PC-9 (cell line): Measurements from ENCODE around the gene MVB12B. TPM values are rescaled to one million over a fixed set of nuclear protein-coding genes. Genes with fewer than 3 reads are reported as not detected.

Source experiments
- BruUV-seq: library from RNA; stranded (reverse); fragments of 400-500 nt; replicated peaks from 2 replicates; lab custom pipeline; 2021; lab: Mats Ljungman, UMichigan
- CTCF ChIA-PET: fragments of 300-600 bp; sonication (Branson Sonifier 250); formaldehyde crosslinking; loops from one replicate; lab custom pipeline; 2022; ENCODE audit warnings: antibody characterized with exemption; lab: Charles Lee
- POLR2A ChIA-PET: fragments of 300-600 bp; sonication (Branson Sonifier 250); formaldehyde crosslinking; loops from one replicate; lab custom pipeline; 2022; ENCODE audit warnings: antibody characterized with exemption; ENCODE audit not compliant: unreplicated experiment; lab: Charles Lee
- DNase-seq, 2 experiments: peaks; one replicate each; pipeline versions ENCODE4 v3.0.0 to v3.0.0-alpha.2; 2015 to 2022; ENCODE audit warnings: mixed read lengths in 1 of 2
- H2AFZ ChIP-seq: fragments of 200-600 bp; sonication (generic); 2 replicates; pipeline ENCODE4 v1.8.1; 2017; ENCODE audit warnings: antibody characterized with exemption
- H3F3A ChIP-seq: fragments of 200-600 bp; sonication (generic); 2 replicates; pipeline ENCODE4 v1.8.1; 2017; ENCODE audit warnings: antibody characterized with exemption, mild to moderate bottlenecking, low read depth; ENCODE audit not compliant: insufficient read depth
- H3K27ac ChIP-seq: fragments of 200-600 bp; sonication (generic); 2 replicates; pipeline ENCODE4 v1.6.1; 2016; ENCODE audit warnings: mixed run types
- H3K27me3 ChIP-seq: fragments of 200-600 bp; sonication (generic); 2 replicates; pipeline ENCODE4 v1.6.1; 2016; ENCODE audit warnings: low read depth, mixed run types; ENCODE audit not compliant: insufficient read depth
- H3K36me3 ChIP-seq: fragments of 200-600 bp; sonication (generic); 2 replicates; pipeline ENCODE4 v1.6.1; 2016; ENCODE audit warnings: low read depth, mixed run types
- H3K4me1 ChIP-seq: fragments of 200-600 bp; sonication (generic); replicated peaks from 2 replicates; pipeline ENCODE4 v1.6.1; 2016; ENCODE audit warnings: mixed run types; ENCODE audit not compliant: insufficient read depth
- H3K4me2 ChIP-seq: fragments of 200-600 bp; sonication (generic); 2 replicates; pipeline ENCODE4 v1.6.1; 2017; ENCODE audit warnings: mixed run types
- H3K4me3 ChIP-seq: fragments of 200-600 bp; sonication (generic); 2 replicates; pipeline ENCODE4 v1.6.1; 2016; ENCODE audit warnings: mixed run types
- H3K79me2 ChIP-seq: fragments of 200-600 bp; sonication (generic); 2 replicates; pipeline ENCODE4 v1.6.1; 2017; ENCODE audit warnings: low read depth, mixed run types
- H3K9me2 ChIP-seq: fragments of 200-600 bp; sonication (generic); 2 replicates; pipeline ENCODE4 v1.8.1; 2017; ENCODE audit warnings: mild to moderate bottlenecking; ENCODE audit not compliant: insufficient read depth
- H3K9me3 ChIP-seq: fragments of 200-600 bp; sonication (generic); 2 replicates; pipeline ENCODE4 v1.8.1; 2016; ENCODE audit warnings: low read depth; ENCODE audit not compliant: insufficient read depth
- H4K20me1 ChIP-seq: fragments of 200-600 bp; sonication (generic); 2 replicates; pipeline ENCODE4 v1.8.1; 2017; ENCODE audit not compliant: insufficient read depth
- CTCF ChIP-seq: fragments of 200-600 bp; sonication (generic); conservative IDR thresholded peaks from 2 replicates; pipeline ENCODE4 v1.6.1; 2017; ENCODE audit warnings: mixed run types, antibody characterized with exemption, mild to moderate bottlenecking, moderate library complexity
- EZH2 ChIP-seq: fragments of 200-600 bp; sonication (generic); IDR thresholded peaks from 2 replicates; pipeline ENCODE4 v1.8.0; 2017; ENCODE audit warnings: antibody characterized with exemption, low read depth
- intact Hi-C: fragments of 100-400 bp; cut with micrococcal nuclease; formaldehyde crosslinking; loops from one replicate; pipeline ENCODE4 v1.10.0; 2022; ENCODE audit not compliant: unreplicated experiment
- total RNA-seq: library from RNA; stranded (reverse); gene quantifications from 2 replicates; pipeline ENCODE4 v1.2.3, GENCODE V29; 2021

Gene MVB12B
- total RNA-seq, 1 experiment from 2014 or later, result 8.8 TPM

- Histone ChIP-seq H3K4me1 (no peaks in the 10 kb centered on the region), H4K20me1 (no peaks in the 10 kb centered on the region), H3K4me2 (no peak overlapping the region), H3K79me2 (no peaks in the 10 kb centered on the region), H3F3A (no peaks in the 10 kb centered on the region), H3K27me3 (no peaks in the 10 kb centered on the region), H3K9me2 (no peaks in the 10 kb centered on the region), H2AFZ (no peak overlapping the region), H3K36me3 (no peaks in the 10 kb centered on the region), H3K4me3 (no peak overlapping the region), H3K9me3 (no peaks in the 10 kb centered on the region), H3K27ac (no peak overlapping the region)
- no TSS peak for BruUV-seq
- ChIA-PET CTCF (no interaction called here), POLR2A (no interaction called here)
- intact Hi-C loops, result no loop called here
- no peak for TF ChIP-seq CTCF
- TF ChIP-seq EZH2, result no peak
- no peak for DNase-seq
These were observed 56.9 kb downstream of the MVB12B start for GRCh38 chr9:126383406-126384046.

- intact Hi-C loops, result no loop called here
- CTCF ChIA-PET, result no interaction called here
These were observed 58.3 kb downstream of the MVB12B start for GRCh38 chr9:126384926-126385325.

GRCh38 chr9:126386088-126386487 lies 59.5 kb downstream of the MVB12B start:
- no peak overlapping the region for H2AFZ ChIP-seq
- no peaks in the 10 kb centered on the region for H3K9me3 ChIP-seq
- no peaks in the 10 kb centered on the region for H3K4me1 ChIP-seq
- no peak overlapping the region for H3K27ac ChIP-seq
- H3K9me2 ChIP-seq, result no peaks in the 10 kb centered on the region
- BruUV-seq, result no TSS peak
- no peak overlapping the region for H3K4me3 ChIP-seq
- H3K36me3 ChIP-seq, result no peaks in the 10 kb centered on the region
- H3K4me2 ChIP-seq, result no peak overlapping the region
- DNase-seq, result peak in 1 of 2 experiments; percentile 24
- no peaks in the 10 kb centered on the region for H3F3A ChIP-seq
- ChIA-PET POLR2A (no interaction called here), CTCF (interaction anchor here (0.7 to 1.4 kb wide), 3 partner anchors 13 to 94 kb away, joined by 3 to 4 read pairs (median 3); no protein-coding TSS in a partner anchor)
- H3K79me2 ChIP-seq, result no peaks in the 10 kb centered on the region
- no peaks in the 10 kb centered on the region for H4K20me1 ChIP-seq
- no peaks in the 10 kb centered on the region for H3K27me3 ChIP-seq
- TF ChIP-seq CTCF (peak; percentile 41; the same call in 1 of the 2 replicates), EZH2 (no peak)
- intact Hi-C loops, result loop anchor here (1.0 kb wide), 2 partner anchors 69 to 84 kb away; no protein-coding TSS in a partner anchor

More at GRCh38 chr9:126384926-126385325, 58.3 kb downstream of the MVB12B start:
- no peaks in the 10 kb centered on the region for H3K9me3 ChIP-seq
- H3K36me3 ChIP-seq, result no peaks in the 10 kb centered on the region
- no peak overlapping the region for H3K27ac ChIP-seq
- H3K9me2 ChIP-seq, result no peaks in the 10 kb centered on the region
- no peak for DNase-seq
- H3K4me1 ChIP-seq, result no peaks in the 10 kb centered on the region
- TF ChIP-seq CTCF (no peak), EZH2 (no peak)
- no peaks in the 10 kb centered on the region for H3F3A ChIP-seq
- POLR2A ChIA-PET, result no interaction called here
- H3K4me3 ChIP-seq, result no peak overlapping the region
- no peaks in the 10 kb centered on the region for H3K79me2 ChIP-seq
- H3K4me2 ChIP-seq, result no peak overlapping the region
- H4K20me1 ChIP-seq, result no peaks in the 10 kb centered on the region
- H3K27me3 ChIP-seq, result no peaks in the 10 kb centered on the region
- no TSS peak for BruUV-seq
- H2AFZ ChIP-seq, result no peak overlapping the region
